ENCODE results near the gene ABR. TPM values are rescaled to one million over a fixed set of nuclear protein-coding genes. Genes with fewer than 3 reads are reported as not detected.
"Not testable (repeated sequence)": the region's sequence is repeated elsewhere in the genome, so short reads cannot be mapped to it uniquely, and the experiment has no call there.

The ABR gene
- total RNA-seq, 1 experiment from 2014 or later = 172 TPM

- ATAC-seq (no peak), DNase-seq (ENCODE audit: low read depth, low spot score) (no peak)
- no peaks in the 10 kb centered on the region for H3K27me3 ChIP-seq (ENCODE audit: control insufficient read depth, insufficient read depth, low read length)
- TF ChIP-seq TCF7L2 (IDR thresholded peaks at IDR 0.05; ENCODE audit: low read depth, low read length) = no peak
- in situ Hi-C loops (cut with HindIII; ENCODE audit: low pct_unique_long_range_greater_than_20kb, low sequenced_read_pairs) = no loop called here
- H3K4me1 ChIP-seq (ENCODE audit: control insufficient read depth, insufficient read depth, low read length) = peaks cover 9% of the 10 kb centered on the region
- no peak overlapping the region for H3K4me3 ChIP-seq (ENCODE audit: low read depth in 2 of 2, low read length in 2 of 2)
- POLR2A ChIA-PET = interaction anchor here (0.6 kb wide), 1 partner anchor 99 kb away, joined by 4 read pairs; no protein-coding TSS in a partner anchor
- BruUV-seq (replicated peaks) = no TSS peak
- no peak overlapping the region for H3K27ac ChIP-seq (ENCODE audit: low read length)
- H3K9me3 ChIP-seq (ENCODE audit: control insufficient read depth, insufficient read depth, low read depth, low read length) = no peaks in the 10 kb centered on the region
- no peaks in the 10 kb centered on the region for H3K36me3 ChIP-seq (ENCODE audit: control insufficient read depth, insufficient read depth, low read length)
- intact Hi-C loops (cut with micrococcal nuclease; ENCODE audit: unreplicated experiment) = no loop called here
- CTCF ChIA-PET = no interaction called here
Measured at GRCh38 chr17:1130191-1130590, 49.6 kb downstream of the ABR start.

- ATAC-seq; CTCF ChIA-PET; intact Hi-C loops (cut with micrococcal nuclease; ENCODE audit: unreplicated experiment); H3K27ac ChIP-seq (ENCODE audit: low read length); DNase-seq (ENCODE audit: low read depth, low spot score); H3K4me1 ChIP-seq (ENCODE audit: control insufficient read depth, insufficient read depth, low read length); POLR2A ChIA-PET; H3K36me3 ChIP-seq (ENCODE audit: control insufficient read depth, insufficient read depth, low read length); H3K4me3 ChIP-seq (ENCODE audit: low read depth in 2 of 2, low read length in 2 of 2); H3K27me3 ChIP-seq (ENCODE audit: control insufficient read depth, insufficient read depth, low read length); BruUV-seq (replicated peaks); H3K9me3 ChIP-seq (ENCODE audit: control insufficient read depth, insufficient read depth, low read depth, low read length); in situ Hi-C loops (cut with HindIII; ENCODE audit: low pct_unique_long_range_greater_than_20kb, low sequenced_read_pairs): not testable (repeated sequence)
Measured at GRCh38 chr17:1128463-1128862, 51.3 kb downstream of the ABR start.

- Histone ChIP-seq H3K9me3 (ENCODE audit: control insufficient read depth, insufficient read depth, low read depth, low read length) (no peaks in the 10 kb centered on the region), H3K27me3 (ENCODE audit: control insufficient read depth, insufficient read depth, low read length) (no peaks in the 10 kb centered on the region), H3K4me1 (ENCODE audit: control insufficient read depth, insufficient read depth, low read length) (peaks cover 14% of the 10 kb centered on the region), H3K36me3 (ENCODE audit: control insufficient read depth, insufficient read depth, low read length) (no peaks in the 10 kb centered on the region), H3K4me3 (ENCODE audit: low read depth in 2 of 2, low read length in 2 of 2) (no peak overlapping the region), H3K27ac (ENCODE audit: low read length) (no peak overlapping the region)
- intact Hi-C loops (cut with micrococcal nuclease; ENCODE audit: unreplicated experiment) = no loop called here
- ChIA-PET CTCF (no interaction called here), POLR2A (no interaction called here)
- TF ChIP-seq CTCF (IDR thresholded peaks at IDR 0.05) = no peak
- no peak for DNase-seq (ENCODE audit: low read depth, low spot score)
- BruUV-seq (replicated peaks) = no TSS peak
- in situ Hi-C loops (cut with HindIII; ENCODE audit: low pct_unique_long_range_greater_than_20kb, low sequenced_read_pairs) = no loop called here
- peak; percentile 28; the same call in 1 of the 2 replicates for ATAC-seq
Measured at GRCh38 chr17:1126801-1127550, 52.8 kb downstream of the ABR start.

GRCh38 chr17:1126250-1126797 lies 53.5 kb downstream of the ABR start:
- Histone ChIP-seq H3K36me3 (ENCODE audit: control insufficient read depth, insufficient read depth, low read length) (no peaks in the 10 kb centered on the region), H3K27me3 (ENCODE audit: control insufficient read depth, insufficient read depth, low read length) (no peaks in the 10 kb centered on the region), H3K27ac (ENCODE audit: low read length) (no peak overlapping the region), H3K4me3 (ENCODE audit: low read depth in 2 of 2, low read length in 2 of 2) (no peak overlapping the region), H3K9me3 (ENCODE audit: control insufficient read depth, insufficient read depth, low read depth, low read length) (no peaks in the 10 kb centered on the region), H3K4me1 (ENCODE audit: control insufficient read depth, insufficient read depth, low read length) (peaks cover 14% of the 10 kb centered on the region)
- intact Hi-C loops (cut with micrococcal nuclease; ENCODE audit: unreplicated experiment) (no loop called here), in situ Hi-C loops (cut with HindIII; ENCODE audit: low pct_unique_long_range_greater_than_20kb, low sequenced_read_pairs) (no loop called here)
- no TSS peak for BruUV-seq (replicated peaks)
- no peak for DNase-seq (ENCODE audit: low read depth, low spot score)
- ATAC-seq = peak; percentile 59; the same call in 1 of the 2 replicates
- ChIA-PET CTCF (no interaction called here), POLR2A (no interaction called here)
- TF ChIP-seq POLR2AphosphoS5 (IDR thresholded peaks at IDR 0.05; ENCODE audit: low read depth, low read length) (no peak), CTCF (IDR thresholded peaks at IDR 0.05) (no peak), TCF7L2 (IDR thresholded peaks at IDR 0.05; ENCODE audit: low read depth, low read length) (no peak), REST (IDR thresholded peaks at IDR 0.05; ENCODE audit: insufficient read depth in 1 of 2, low read depth in 2 of 2, low read length in 1 of 2) (no peak), SIN3A (IDR thresholded peaks at IDR 0.05; ENCODE audit: borderline replicate concordance, insufficient read depth, low read depth, low read length) (no peak)
